NCI-H526 treated with DMSO at 0.1 percent for 48 hours (cell line): Measurements from ENCODE around the gene LILRB3.
"Not testable (repeated sequence)": the region's sequence is repeated elsewhere in the genome, so short reads cannot be mapped to it uniquely, and the experiment has no call there.

Source experiments
- DNase-seq: peaks from one replicate; lab custom pipeline; 2025; lab: John Stamatoyannopoulos, UW

LILRB3 gene

DNA sequence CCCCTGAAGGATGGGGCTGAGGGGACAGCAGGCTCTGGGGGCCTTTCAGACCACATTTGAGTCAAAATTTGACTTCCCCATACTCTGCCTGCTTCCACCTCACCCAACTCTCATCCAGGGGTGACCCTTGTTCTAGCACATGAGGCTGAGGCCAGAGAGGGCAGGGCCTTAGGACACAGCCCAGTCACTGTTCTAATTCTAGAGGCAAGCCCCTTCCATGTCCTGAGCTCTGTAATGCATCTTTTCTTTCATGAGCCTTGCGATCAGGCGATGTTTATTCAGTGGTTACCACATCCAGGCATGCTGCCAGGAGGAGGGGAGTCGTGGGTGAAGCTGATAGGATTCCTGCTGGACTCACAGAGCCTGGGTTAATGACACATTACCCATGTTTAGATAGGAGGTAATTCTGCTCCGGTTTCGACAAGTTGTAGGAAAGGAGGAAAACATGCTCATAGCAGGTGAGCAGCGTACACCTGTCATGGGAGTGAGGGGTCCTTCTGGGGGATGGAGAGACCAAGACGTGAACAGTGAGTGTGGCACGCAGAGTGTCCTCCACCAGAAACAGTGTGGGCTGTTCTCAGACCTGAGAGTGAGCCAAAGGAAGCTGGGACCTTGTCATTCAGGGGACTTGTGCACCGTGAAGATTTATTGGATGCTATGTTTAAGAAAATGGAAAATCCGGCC lies 12.9 kb downstream of the LILRB3 start:
- peak; percentile 55 for DNase-seq

- no peak for DNase-seq
Observed at GRCh38 chr19:54209058-54209810, 13.6 kb downstream of the LILRB3 start.

DNA sequence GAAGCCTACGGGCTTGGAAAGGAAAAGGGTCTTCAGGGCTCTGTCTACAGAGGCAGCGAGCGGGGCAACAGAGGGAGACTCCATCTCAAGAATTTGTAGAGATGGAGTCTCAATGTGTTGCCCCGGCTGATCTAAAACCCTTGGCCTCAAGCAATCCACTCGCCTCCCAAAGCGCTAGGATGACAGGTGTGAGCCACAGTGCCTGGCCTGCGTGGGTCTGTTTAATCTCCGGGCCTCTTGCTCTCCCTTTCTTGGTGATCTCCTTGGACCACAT lies 14.1 kb downstream of the LILRB3 start:
- DNase-seq = no peak

- DNase-seq = no peak
Observed at GRCh38 chr19:54207983-54208783, 14.6 kb downstream of the LILRB3 start.

- DNase-seq = no peak
Observed at GRCh38 chr19:54207676-54207982, 15.2 kb downstream of the LILRB3 start.

GRCh38 chr19:54207193-54207592 lies 15.6 kb downstream of the LILRB3 start:
- DNase-seq = not testable (repeated sequence)

DNA sequence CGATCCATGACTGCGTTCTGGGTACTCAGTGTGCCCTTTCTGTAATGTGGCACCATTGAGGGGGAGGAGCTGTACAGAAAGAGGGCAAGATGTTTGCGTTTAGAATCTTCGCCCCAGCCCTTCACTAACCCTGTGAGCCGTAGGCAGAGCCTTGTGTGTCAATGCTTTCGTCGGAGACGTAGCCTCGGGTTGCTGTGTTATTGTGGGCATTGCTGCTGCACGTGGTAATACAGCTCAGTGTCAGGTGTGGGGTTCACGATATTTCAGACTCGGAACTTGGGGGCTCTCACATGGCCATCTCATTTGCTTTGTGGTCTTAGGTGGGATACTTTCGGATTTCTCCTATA lies 16.0 kb downstream of the LILRB3 start:
- no peak for DNase-seq

DNA sequence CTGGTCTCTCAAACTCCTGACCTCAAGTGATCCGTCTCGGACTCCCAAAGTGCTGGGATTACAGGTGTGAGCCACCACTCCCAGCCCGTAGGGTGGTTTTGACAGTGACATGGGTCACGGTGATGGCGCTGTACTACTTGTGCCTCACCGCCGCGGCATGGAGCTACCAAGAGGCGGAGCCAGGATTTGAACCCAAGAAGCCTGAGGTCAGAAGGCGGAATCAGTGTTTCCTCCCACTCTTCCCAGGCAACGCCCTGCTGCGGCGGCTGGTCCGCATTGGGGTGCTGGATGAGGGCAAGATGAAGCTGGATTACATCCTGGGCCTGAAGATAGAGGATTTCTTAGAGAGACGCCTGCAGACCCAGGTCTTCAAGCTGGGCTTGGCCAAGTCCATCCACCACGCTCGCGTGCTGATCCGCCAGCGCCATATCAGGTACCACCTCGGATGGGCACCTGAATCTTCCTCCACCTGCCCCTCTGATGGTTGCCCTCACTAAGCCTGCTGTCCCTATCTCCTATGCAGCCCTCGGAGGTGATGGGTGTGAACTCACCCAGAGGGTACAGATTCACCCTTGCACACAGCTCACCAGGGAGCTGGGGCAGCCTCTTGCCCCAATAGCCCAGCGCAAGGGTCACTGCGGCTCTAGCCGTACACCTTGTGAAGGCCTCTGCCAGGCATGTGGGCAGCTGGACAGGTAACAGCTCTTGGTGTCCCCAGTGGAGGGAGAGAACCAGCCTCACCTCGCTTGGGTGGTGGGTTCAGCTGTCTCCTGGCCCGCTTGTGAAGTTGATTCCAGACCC lies 16.6 kb downstream of the LILRB3 start:
- DNase-seq = no peak

DNA sequence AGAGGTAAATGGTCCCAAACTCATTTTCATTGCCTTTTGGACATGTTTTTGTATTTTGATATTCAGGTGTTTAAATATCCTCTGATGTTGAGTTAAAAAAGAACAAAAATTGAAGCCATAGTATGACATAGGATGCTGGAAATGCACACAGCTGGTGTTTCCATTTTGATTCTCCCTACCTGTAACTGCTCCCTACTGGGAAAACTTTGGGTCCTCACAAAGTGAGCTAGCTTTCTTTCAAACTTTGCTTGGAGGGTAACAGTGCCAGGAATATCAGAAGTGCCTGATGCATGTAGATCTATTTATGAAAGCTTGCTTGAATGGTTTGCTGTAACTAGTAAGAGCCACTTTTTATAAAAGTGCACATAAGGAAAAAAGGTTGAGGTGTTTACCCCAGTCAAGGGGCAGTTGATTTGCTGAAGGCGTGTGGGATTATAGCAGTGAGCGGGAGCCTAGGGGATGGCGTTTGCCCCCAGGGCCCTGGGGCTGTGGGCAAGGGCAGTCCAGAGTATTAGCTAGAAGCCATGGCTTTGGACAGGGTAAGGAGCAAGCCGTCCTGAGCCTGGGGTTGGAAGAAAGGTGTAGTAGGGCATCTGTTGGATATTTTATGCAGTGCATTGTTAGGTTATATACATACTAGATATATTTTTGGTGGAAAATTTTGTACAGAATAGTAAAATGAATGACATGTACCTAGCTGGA lies 17.9 kb downstream of the LILRB3 start:
- no peak for DNase-seq

- no peak for DNase-seq
Observed at GRCh38 chr19:54203151-54203611, 19.6 kb downstream of the LILRB3 start.

DNA sequence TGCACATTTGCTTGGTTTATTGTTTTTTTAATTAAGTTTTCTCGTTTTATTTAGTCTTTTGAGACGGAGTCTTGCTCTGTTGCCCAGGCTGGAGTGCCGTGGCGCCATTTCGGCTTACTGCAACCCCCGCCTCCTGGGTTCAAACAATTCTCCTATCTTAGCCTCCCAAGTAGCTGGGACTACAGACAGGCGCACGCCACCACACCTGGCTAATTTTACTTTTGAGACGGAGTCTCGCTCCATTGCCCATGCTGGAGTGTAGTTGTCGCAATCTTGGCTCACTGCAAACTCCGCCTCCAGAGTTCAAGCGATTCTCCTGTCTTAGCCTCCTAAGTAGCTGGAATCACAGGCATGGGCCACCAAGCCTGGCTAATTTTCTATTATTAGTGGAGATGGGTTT lies 20.8 kb downstream of the LILRB3 start:
- DNase-seq = no peak

GRCh38 chr19:54201172-54201701 lies 21.6 kb downstream of the LILRB3 start:
- DNase-seq = no peak

- DNase-seq = no peak
Observed at GRCh38 chr19:54199401-54199800, 23.4 kb downstream of the LILRB3 start.

GRCh38 chr19:54197121-54197520 lies 25.7 kb downstream of the LILRB3 start:
- DNase-seq = no peak

- no peak for DNase-seq
Observed at GRCh38 chr19:54196536-54196935, 26.3 kb downstream of the LILRB3 start.

DNA sequence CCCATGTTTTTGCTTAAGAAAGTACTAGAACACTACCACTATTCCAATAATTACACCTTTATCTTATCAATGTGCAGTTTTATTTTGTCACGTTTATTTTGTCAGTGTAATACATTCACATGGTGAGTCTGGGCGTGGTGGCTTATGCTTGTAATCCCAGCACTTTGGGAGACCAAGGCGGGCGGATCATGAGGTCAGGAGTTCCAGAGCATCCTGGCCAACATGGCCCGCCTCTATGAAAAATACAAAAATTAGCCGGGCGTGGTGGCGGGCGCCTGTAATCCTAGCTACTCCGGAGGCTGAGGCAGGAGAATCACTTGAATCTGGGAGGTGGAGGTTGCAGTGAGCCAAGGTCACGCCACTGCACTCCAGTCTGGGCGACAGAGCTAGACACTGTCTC lies 28.3 kb downstream of the LILRB3 start:
- not testable (repeated sequence) for DNase-seq

- DNase-seq = no peak
Observed at GRCh38 chr19:54193011-54193410, 29.8 kb downstream of the LILRB3 start.

DNA sequence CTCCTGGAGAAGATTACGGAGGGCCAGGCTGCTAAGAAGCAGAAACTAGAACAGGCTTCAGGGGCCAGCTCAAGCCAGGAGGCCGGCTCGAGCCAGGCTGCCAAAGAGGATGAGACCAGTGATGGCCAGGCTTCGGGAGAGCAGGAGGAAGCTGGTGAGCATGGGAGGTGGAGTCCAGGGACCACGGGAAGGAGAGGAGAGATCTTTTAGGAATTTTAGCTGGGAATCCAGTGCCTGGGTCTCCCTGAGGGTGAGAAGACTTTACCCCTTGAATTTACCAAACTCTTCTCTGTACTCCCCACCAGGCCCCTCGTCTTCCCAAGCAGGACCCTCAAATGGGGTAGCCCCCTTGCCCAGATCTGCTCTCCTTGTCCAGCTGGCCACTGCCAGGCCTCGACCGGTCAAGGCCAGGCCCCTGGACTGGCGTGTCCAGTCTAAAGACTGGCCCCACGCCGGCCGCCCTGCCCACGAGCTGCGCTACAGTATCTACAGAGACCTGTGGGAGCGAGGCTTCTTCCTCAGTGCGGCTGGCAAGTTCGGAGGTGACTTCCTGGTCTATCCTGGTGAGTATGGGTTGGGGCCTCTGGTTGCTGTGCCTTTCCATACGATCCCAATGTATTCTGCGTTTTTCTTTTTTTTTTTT lies 30.9 kb downstream of the LILRB3 start:
- no peak for DNase-seq

DNA sequence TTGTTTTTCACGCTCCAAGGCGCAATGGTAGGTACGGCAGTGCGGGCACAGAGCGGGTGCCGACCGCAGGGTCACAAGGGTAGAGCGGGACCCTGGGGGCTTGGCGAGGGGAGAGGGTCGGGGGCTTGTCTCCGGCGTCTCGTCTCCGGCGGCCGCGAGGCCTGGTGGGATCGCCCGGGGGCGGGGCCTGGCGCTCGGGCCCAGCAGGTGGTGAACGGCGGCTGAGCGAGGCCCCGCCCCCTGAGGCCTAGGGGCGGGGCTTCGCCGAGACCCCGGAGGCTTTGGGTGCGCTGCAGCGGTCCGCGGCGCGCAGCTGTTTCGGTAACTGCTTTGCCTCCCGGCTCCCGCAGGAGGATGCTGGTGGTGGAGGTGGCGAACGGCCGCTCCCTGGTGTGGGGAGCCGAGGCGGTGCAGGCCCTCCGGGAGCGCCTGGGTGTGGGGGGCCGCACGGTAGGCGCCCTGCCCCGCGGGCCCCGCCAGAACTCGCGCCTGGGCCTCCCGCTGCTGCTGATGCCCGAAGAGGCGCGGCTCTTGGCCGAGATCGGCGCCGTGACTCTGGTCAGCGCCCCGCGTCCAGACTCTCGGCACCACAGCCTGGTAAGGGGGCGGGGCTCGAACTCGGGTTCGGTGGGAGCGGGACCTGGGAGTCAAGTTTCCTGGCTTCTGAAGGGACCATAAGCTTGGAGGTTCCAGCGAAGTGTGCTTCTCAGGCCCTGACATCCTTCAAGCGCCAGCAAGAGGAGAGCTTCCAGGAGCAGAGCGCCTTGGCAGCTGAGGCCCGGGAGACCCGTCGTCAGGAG lies 31.6 kb downstream of the LILRB3 start, which contains the start of gene TSEN34:
Gene TSEN34 (plus strand): TSS at position 298 of the 800 bp plus-strand sequence. CDS start 57 bp downstream, at position 355.
- peak; percentile 92 for DNase-seq

- peak; percentile 100 for DNase-seq
Observed at GRCh38 chr19:54190503-54191010, 32.2 kb downstream of the LILRB3 start.
